Measurements from ENCODE around the gene ANKRD13D.

Gene ANKRD13D

GRCh38 chr11:67262731-67263675 is 26.1 kb upstream of the ANKRD13D start:
- peak; percentile 27 to 48 for DNase-seq

GRCh38 chr11:67264260-67264659 is 24.8 kb upstream of the ANKRD13D start:
- DNase-seq = no peak

GRCh38 chr11:67264877-67265632 is 24.0 kb upstream of the ANKRD13D start:
- DNase-seq = no peak

- peak; percentile 17 to 38 for DNase-seq
These were observed 23.3 kb upstream of the ANKRD13D start for GRCh38 chr11:67265633-67266448.

GRCh38 chr11:67266449-67267187 is 22.5 kb upstream of the ANKRD13D start, which contains the start of gene GRK2:
GRK2 (plus strand) TSS chr11:67266473; CDS start chr11:67266700, 227 bp downstream.
- no peak for DNase-seq

- no peak for DNase-seq
These were observed 21.7 kb upstream of the ANKRD13D start for GRCh38 chr11:67267188-67268080.

- DNase-seq = no peak
These were observed 20.8 kb upstream of the ANKRD13D start for GRCh38 chr11:67268081-67268961.

- no peak for DNase-seq
These were observed 20.2 kb upstream of the ANKRD13D start for GRCh38 chr11:67268962-67269268.

- DNase-seq = no peak
These were observed 19.5 kb upstream of the ANKRD13D start for GRCh38 chr11:67269401-67270255.

GRCh38 chr11:67270256-67271204 is 18.6 kb upstream of the ANKRD13D start:
- DNase-seq = no peak

- no peak for DNase-seq
These were observed 17.9 kb upstream of the ANKRD13D start for GRCh38 chr11:67271205-67271540.

GRCh38 chr11:67271541-67272284 is 17.4 kb upstream of the ANKRD13D start:
- DNase-seq = no peak

GRCh38 chr11:67272327-67273259 is 16.5 kb upstream of the ANKRD13D start:
- no peak for DNase-seq

GRCh38 chr11:67273260-67273990 is 15.7 kb upstream of the ANKRD13D start:
- DNase-seq = no peak
